ENCODE data around the gene SLC13A2. TPM values are rescaled to one million over a fixed set of nuclear protein-coding genes. Genes with fewer than 3 reads are reported as not detected.

SLC13A2 gene
- polyA plus RNA-seq, 12 donors: 0.12 to 18.2 TPM; not detected in 10

GRCh38 chr17:28492352-28493310 is 19.2 kb downstream of the SLC13A2 start:
- no peak for DNase-seq

DNA sequence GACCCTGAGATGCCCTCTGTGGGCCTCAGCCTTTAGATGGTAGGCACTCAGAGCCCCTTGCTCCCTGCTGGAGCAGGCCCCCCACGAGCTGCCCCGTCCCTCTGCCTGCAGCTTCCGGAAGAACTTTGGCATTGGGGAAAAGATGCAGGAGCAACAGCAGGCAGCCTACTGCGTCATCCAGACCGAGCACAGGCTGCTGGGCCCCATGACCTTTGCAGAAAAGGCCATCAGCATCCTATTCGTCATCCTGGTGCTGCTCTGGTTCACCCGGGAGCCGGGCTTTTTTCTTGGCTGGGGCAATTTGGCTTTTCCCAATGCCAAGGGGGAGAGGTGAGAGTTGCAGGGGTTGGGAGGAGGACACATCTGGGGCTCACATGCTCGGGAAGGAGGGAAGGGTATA is 20.0 kb downstream of the SLC13A2 start:
- DNase-seq: no peak

DNA sequence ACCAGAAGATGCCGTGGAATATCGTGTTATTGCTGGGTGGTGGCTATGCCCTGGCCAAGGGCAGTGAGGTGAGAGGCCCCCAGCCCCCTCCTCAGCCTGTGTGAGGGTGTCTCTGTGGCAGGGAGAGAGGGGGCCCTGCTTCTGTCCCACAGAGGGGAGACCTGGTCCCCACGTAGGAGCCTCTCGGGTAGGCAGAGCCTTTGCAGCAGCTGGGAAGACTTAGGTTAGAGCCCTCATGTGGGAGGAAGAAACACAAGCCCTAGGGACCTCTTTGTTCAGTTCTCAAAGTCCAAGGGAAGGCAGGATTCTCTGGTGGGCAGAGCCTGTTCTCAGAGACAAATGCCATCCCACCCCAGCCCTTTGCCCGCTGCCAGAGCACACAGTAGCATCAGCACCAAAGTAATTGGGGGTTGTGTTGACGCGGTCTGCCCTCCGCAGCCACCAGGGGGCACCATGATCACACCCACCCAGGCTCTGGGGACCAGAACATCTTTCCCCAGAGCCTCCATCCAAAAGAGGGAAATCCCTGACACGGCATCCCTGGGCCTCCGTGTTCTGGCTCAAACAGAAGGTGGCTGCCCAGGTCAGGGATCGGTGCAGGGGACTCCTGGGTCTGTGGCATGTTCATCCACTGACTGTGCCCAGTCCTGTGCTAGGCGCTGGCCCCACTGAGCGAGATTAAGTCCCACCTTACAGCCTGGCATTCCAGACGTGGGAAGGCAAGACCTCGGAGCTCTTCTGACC is 21.2 kb downstream of the SLC13A2 start:
- peak; percentile 43 for DNase-seq

DNA sequence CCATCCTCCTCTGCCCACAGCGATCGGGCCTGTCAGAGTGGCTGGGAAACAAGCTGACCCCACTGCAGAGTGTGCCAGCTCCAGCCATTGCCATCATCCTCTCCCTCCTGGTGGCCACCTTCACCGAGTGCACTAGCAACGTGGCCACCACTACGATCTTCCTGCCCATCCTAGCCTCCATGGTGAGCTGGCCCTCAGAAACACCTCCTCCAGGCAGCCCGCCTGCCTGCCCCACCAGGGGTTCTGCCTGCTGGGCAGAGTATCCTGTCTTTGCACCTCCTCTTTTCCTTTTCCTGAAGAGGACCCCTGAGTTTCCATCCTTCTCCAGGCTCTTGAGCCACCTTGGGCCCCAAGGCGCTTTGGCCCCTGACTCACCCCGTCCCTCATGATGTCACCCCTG is 22.2 kb downstream of the SLC13A2 start:
- DNase-seq: no peak

- no peak for DNase-seq
Observed at GRCh38 chr17:28497931-28498330, 24.5 kb downstream of the SLC13A2 start.

- DNase-seq: no peak
Observed at GRCh38 chr17:28498652-28499363, 25.4 kb downstream of the SLC13A2 start.

DNA sequence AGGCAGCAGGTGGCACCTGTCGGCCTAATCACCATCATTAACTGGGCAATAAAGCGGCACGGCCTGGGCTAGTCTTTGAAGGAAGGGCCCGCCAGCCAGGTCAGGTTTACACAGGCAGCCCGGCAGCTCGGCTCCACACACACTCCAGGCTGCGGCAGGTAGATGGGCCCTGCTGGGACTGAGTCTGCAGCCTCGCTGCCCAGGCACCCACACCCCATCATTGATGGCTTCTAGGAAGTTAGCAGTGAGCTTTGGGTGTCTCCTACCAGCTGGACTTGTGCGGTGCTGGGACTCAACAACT is 25.9 kb downstream of the SLC13A2 start:
- DNase-seq: no peak

DNA sequence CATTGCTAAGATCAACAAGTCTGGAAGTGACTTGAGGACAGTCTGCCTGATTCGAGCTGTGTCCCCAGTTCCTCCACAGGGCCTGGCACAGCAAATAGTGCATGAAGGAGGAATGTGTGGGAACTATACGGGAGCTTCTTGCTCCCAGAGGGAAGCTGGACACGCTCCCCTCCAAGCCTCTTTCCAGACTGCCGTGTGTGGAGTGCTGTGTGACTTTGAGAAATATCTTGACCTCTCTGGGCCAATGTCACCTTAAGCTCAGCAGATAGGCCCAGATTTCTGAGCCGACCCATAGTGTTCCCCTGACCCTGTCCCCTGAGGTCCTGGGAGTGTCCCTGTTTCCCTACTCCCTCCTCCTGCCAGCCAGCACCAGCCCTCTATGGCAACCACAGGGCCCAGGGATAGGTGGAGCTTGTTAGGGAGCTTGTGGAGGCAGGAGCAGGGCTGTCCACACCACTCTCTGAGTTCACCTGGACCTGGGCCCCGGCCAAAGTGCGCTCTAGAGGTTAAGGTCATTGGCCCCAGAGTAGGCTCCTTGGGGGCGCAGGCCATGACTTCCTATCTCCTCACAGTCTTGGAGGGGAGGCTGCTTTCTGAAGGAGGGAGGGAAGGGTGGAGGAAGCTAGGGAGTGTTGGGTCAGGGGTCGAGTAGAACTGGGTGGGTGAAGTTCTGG is 26.4 kb downstream of the SLC13A2 start:
- no peak for DNase-seq

GRCh38 chr17:28500712-28501379 is 27.4 kb downstream of the SLC13A2 start:
- DNase-seq: no peak

DNA sequence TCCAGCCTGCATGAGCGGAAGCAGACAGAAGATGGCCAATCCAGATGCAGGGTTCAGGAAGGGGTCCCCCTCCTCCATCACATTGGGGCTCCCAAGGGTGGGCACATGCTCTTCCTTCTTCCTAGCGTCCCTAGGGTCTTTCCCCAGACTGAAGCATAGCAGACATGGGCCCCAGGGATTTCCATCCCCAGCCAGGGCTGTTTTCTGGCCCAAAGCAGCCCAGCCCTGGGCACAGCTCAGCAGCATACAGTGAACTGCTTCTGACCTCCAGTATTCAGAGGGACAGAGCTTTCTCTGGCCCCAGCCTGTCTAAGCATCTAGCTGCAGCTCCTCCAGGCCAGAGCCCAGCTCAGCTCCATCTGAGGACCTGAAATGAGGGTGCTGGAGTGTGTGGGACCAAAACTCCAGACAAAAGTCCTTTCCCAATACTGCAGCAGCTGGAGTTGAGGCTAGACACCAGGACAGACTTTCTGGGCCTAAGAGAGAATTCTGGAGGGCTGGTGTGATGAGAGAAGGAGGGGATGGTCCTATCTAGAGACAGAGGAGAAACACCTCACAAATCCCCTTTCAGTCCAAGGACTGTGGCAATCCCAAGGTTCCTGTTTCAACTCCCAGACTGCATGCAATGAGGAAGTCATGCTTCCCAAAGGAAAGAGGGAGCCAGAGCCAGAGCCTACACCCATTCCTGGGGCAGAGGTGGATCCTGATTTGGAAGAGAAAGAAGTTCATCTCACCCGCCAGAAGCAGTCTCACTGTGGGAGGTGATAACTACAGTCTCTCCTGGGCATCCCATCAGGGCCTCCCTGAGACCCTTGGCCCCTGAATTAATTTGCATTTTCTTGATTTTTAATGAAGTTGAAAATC is 28.2 kb downstream of the SLC13A2 start:
- no peak for DNase-seq

DNA sequence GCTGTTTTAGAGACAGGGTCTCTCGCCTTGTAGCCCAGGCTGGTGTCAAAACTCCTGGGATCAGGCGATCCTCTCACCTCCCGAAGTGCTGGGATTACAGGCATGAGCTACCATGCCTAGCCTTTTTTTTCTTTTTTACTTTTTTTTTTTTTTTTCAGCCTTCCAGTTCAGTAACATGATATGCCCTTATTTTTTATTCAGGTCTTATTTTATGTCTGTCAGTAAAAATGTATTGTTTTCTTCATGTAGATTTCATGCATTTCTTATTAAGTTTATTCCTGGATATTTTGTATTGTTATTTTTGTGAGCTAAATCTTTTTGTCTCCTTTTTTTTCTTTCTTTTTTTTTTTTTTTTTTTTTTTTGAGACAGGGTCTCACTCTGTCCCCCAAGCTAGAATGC is 30.0 kb downstream of the SLC13A2 start:
- DNase-seq: no peak

DNA sequence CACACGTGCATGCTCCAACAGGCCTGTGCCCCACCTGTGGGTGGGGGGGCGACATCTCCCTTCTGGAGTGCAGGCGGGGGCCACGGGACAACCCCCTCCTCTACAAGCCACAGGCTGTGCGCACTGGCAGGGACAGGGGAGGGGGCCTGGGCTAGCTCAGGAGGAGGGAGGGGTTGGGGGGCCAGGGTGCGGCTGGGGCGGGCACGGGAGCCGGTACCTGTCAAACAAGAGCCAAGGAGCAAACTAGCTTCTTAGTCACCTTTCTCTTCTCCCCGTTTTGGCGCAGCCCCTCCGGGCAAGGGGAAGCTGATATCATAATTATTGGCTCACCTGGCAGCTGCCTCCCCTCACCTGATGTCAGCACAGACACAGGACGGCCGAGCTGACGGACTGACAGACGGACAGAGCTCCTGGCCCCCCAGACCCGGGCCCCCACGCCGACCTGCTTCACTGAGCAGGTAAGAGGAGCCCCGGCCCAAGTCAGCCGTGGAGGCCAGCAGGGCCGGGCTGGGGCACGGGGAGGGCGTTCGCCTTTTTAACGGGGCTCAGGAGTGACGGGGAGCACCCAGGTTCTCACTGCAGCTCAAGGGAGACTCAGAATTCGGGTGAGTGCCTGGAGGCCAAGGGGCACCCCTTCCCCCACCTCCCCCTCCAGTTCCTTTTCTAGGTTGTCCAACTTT is 32.7 kb downstream of the SLC13A2 start, which contains the start of gene FOXN1:
TSS of gene FOXN1 (plus strand) at position 363 of the 680 bp plus-strand sequence. CDS start 17,622 bp downstream, outside the sequence.
- DNase-seq: no peak

- DNase-seq: no peak
Observed at GRCh38 chr17:28506763-28507487, 33.5 kb downstream of the SLC13A2 start.

- DNase-seq: no peak
Observed at GRCh38 chr17:28507567-28508203, 34.2 kb downstream of the SLC13A2 start.

- DNase-seq: no peak
Observed at GRCh38 chr17:28508211-28508724, 34.8 kb downstream of the SLC13A2 start.

DNA sequence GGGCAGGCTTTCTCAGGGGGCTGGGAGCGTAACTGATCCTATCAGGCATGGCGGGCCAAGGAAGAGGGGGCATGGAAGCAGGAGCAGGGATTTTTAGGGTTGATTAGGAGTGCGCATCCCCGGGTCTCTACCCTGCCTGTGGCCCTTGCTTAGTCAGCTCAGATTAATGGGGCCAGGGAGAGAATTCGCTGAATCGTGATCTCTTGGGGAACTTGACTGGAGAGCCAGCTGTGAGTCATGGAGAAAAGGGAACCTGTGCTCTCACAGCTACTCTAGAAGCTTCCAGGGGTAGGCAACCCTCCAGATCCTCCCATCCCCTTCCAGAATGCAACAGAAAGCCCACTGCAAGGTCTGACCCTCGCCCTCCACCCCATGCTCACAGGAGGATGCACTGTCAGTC is 36.3 kb downstream of the SLC13A2 start:
- no peak for DNase-seq

DNA sequence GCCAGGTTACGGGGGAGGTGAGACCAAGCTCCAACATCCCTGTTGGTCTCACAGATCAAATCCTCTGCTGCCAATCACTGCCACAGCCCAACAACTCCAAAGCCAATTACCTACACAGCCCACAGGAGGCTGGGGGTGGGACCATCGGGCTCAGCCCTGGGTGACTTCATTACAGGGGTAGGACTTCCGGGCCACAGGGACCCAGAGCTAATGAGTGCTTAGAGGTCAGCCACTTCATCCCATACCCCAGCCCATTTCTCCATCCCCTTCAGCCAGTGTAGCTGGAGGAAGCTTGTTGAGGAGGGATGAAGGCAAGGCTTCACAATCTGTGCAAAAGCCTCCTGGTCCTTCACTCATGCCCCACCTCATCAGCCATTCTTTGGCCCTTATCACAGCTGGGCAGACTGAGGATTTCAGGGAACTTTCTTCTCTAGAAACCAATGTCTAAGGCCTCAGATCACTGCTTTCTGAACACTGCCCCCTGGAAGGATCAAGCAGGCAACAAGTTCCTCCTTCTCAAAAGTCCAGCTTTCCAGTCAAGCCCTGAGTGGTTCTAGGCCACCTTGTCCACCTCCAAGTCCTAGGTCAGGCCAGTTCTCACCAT is 38.5 kb downstream of the SLC13A2 start:
- no peak for DNase-seq

- no peak for DNase-seq
Observed at GRCh38 chr17:28513476-28513875, 40.0 kb downstream of the SLC13A2 start.
